T-cell (primary cell): ENCODE results near the gene SDK1. TPM values are rescaled to one million over a fixed set of nuclear protein-coding genes. Genes with fewer than 3 reads are reported as not detected.

ENCODE experiments used
- ATAC-seq, 4 experiments: fragments of 200-7000 bp in 3 of 4; fragments of 150-1000 bp in 1 of 4; cut with Tn5 transposase; replicated peaks in 1 of 4; 1 replicate in 3 of 4; 2 replicates in 1 of 4; pipeline ENCODE4 v1.10.0; 2021; ENCODE audit warnings: moderate library complexity in 3 of 4, mild to moderate bottlenecking in 2 of 4, moderate number of reproducible peaks in 1 of 4
- CTCF ChIA-PET, 2 donors: fragments of 300-600 bp; sonication (Branson Sonifier 250); formaldehyde crosslinking; loops; one replicate each; lab custom pipeline; 2022; ENCODE audit warnings: antibody characterized with exemption in 2 of 2; lab: Charles Lee
- POLR2A ChIA-PET, 2 donors: fragments of 300-600 bp; sonication (Branson Sonifier 250); formaldehyde crosslinking; loops; one replicate each; lab custom pipeline; 2022; ENCODE audit warnings: antibody characterized with exemption in 2 of 2; lab: Charles Lee
- DNase-seq, 35 experiments: peaks; one replicate each; pipeline versions ENCODE4 v3.0.0 to v3.0.0-alpha.2; 2013 to 2023
- H3K27ac ChIP-seq: one replicate; pipeline ENCODE4 v1.5.1; 2013; ENCODE audit warnings: low read length
- H3K27me3 ChIP-seq, 2 experiments: replicated peaks in 1 of 2; 1 replicate in 1 of 2; 2 replicates in 1 of 2; pipeline versions ENCODE4 v1.6.1 to v1.7.0; 2013; ENCODE audit warnings: low read length in 1 of 2, mixed read lengths in 1 of 2; ENCODE audit not compliant: control insufficient read depth in 2 of 2, insufficient read depth in 2 of 2; ENCODE audit errors: extremely low read depth in 1 of 2
- H3K36me3 ChIP-seq, 2 donors: 1 replicate in 1 of 2; 2 replicates in 1 of 2; pipeline versions ENCODE4 v1.6.1 to v1.7.0; 2013; ENCODE audit warnings: low read length in 1 of 2; ENCODE audit not compliant: control insufficient read depth in 2 of 2, insufficient read depth in 1 of 2; ENCODE audit errors: extremely low read depth in 1 of 2
- H3K4me1 ChIP-seq, 2 experiments: 1 replicate in 1 of 2; 2 replicates in 1 of 2; pipeline versions ENCODE4 v1.6.1 to v1.7.0; 2013; ENCODE audit warnings: low read length in 2 of 2, mixed read lengths in 1 of 2; ENCODE audit not compliant: insufficient read depth in 2 of 2, control insufficient read depth in 1 of 2; ENCODE audit errors: extremely low read depth in 1 of 2
- H3K4me3 ChIP-seq, 2 donors: 1 replicate in 1 of 2; 2 replicates in 1 of 2; pipeline versions ENCODE4 v1.5.1 to v1.7.0; 2013; ENCODE audit warnings: mild to moderate bottlenecking in 2 of 2, low read length in 1 of 2, moderate library complexity in 1 of 2; ENCODE audit not compliant: control insufficient read depth in 1 of 2; ENCODE audit errors: extremely low read depth in 1 of 2
- H3K9me3 ChIP-seq: 2 replicates; pipeline ENCODE4 v1.7.0; 2013
- H3K27ac Mint-ChIP-seq, 2 donors: one replicate each; pipeline ENCODE4 v1.8.0; 2020 to 2021; ENCODE audit warnings: mild to moderate bottlenecking in 2 of 2, mixed read lengths in 2 of 2
- H3K27me3 Mint-ChIP-seq, 2 donors: one replicate each; pipeline ENCODE4 v1.8.0; 2021 to 2022; ENCODE audit warnings: mixed read lengths in 2 of 2
- H3K36me3 Mint-ChIP-seq: one replicate; pipeline ENCODE4 v1.8.0; 2021; ENCODE audit warnings: mixed read lengths
- H3K4me1 Mint-ChIP-seq, 3 donors: one replicate each; pipeline ENCODE4 v1.8.0; 2020 to 2022; ENCODE audit warnings: mixed read lengths in 3 of 3, mild to moderate bottlenecking in 1 of 3
- H3K4me3 Mint-ChIP-seq, 3 donors: one replicate each; pipeline ENCODE4 v1.8.0; 2020 to 2022; ENCODE audit warnings: mild to moderate bottlenecking in 3 of 3, mixed read lengths in 3 of 3, moderate library complexity in 3 of 3
- H3K9me3 Mint-ChIP-seq, 3 donors: one replicate each; pipeline ENCODE4 v1.8.0; 2020 to 2022; ENCODE audit warnings: mixed read lengths in 3 of 3
- whole genome bisulfite sequencing: methylation state at CpG from one replicate; pipeline ENCODE4 v1.1.5; 2013; ENCODE audit warnings: missing lambda C conversion rate; ENCODE audit not compliant: insufficient coverage; 5-methylcytosine and 5-hydroxymethylcytosine counted together
- total RNA-seq, 35 experiments: library from RNA in 6 of 35; stranded (reverse) in 6 of 35; fragments of 120-200 nt in 1 of 35; gene quantifications; one replicate each; pipeline versions ENCODE4 v1.2.1 to v1.2.4 and lab custom pipeline; 2013 to 2026

The SDK1 gene
- total RNA-seq, 5 donors from 2014 or later (not counting 1 experiment from before 2014, with no cell fraction given) = 0.47 to 1.7 (median 0.63) TPM

DNA sequence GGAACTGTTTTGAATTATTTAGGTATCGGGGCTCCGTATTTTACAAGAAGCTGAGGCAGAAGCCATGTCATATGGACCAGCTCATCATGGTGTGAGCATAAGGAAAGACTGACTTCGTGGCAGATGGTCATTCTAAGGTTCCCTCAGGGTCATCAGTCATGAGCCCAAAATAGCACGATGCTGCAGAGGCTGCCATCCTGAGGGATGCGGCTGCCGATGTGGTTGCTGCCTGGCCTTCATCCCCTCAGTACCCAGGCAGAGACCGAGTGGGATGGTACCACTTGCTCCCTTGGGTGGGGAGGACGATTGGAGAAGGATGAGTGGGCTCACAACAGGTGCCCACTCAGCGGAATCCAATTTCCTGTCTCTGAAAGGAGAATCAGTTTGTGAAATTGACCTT, 490.3 kb downstream of the SDK1 start:
- 72% methylated on average over 8 of the region's 9 CpGs for WGBS
- Histone ChIP-seq H3K4me3 (no peak overlapping the region), H3K36me3 (no peaks in the 10 kb centered on the region), H3K9me3 (no peaks in the 10 kb centered on the region), H3K4me1 (no peaks in the 10 kb centered on the region), H3K27ac (no peak overlapping the region), H3K27me3 (peaks cover 0 to 26% of the 10 kb centered on the region in 2 experiments)
- Mint-ChIP-seq H3K36me3 (no peaks in the 10 kb centered on the region), H3K4me3 (no peak overlapping the region), H3K9me3 (no peaks in the 10 kb centered on the region), H3K27ac (no peak overlapping the region), H3K27me3 (peaks cover 13 to 17% of the 10 kb centered on the region in 2 donors), H3K4me1 (no peaks in the 10 kb centered on the region)
- POLR2A ChIA-PET = no interaction called here
- DNase-seq (no peak), ATAC-seq (no peak)
- CTCF ChIA-PET = no interaction called here

DNA sequence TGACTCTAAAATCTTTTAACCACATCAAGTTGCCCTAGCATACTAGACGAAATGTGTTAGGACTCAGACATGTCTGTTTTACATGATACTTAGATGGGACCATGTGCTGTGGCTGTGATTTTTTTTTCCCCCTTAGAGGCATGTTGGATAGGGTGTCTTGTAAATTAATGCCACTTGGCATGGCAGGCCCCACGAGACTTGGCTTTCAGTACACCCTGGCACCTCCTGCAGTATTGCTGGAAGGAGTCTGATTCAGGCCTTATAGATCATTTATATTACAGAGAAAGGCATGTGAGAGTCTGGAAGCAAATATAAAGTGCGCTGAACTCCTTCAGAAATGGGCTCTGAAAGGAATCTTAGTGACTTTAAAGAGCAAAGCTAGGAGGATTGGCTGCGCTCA, 494.1 kb downstream of the SDK1 start:
- POLR2A ChIA-PET = no interaction called here
- Histone ChIP-seq H3K4me1 (no peaks in the 10 kb centered on the region), H3K27ac (no peak overlapping the region), H3K4me3 (no peak overlapping the region), H3K36me3 (no peaks in the 10 kb centered on the region), H3K9me3 (no peaks in the 10 kb centered on the region), H3K27me3 (peaks cover 0 to 10% of the 10 kb centered on the region in 2 experiments)
- CTCF ChIA-PET = no interaction called here
- Mint-ChIP-seq H3K9me3 (no peaks in the 10 kb centered on the region), H3K27ac (no peak overlapping the region), H3K4me1 (no peaks in the 10 kb centered on the region), H3K4me3 (no peak overlapping the region), H3K36me3 (no peaks in the 10 kb centered on the region), H3K27me3 (peaks cover 1 to 7% of the 10 kb centered on the region in 2 donors)
- no CpG with 5 or more reads among the region's 4 CpGs for WGBS
- no peak for ATAC-seq
- no peak for DNase-seq

DNA sequence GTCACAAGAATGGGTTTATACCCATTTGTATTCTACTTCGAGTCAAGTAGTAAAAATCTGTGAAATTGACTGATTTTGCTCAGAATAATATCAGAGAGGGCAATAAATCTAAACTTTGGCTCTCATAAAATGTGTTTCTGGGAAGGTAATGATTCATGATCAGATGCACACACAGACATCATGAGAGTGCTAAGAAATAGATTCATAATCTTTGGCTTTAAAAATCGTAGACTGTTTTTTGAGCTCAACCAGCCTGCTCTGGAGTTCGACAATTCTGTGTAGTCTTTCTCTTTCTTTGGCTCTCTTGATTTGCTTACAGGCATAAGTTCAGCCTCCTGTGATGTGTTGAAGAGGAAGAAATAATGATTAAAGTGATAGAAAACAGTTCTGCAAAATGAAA, 494.7 kb downstream of the SDK1 start:
- Histone ChIP-seq H3K27me3 (peaks cover 0 to 6% of the 10 kb centered on the region in 2 experiments), H3K36me3 (no peaks in the 10 kb centered on the region), H3K4me1 (no peaks in the 10 kb centered on the region), H3K4me3 (no peak overlapping the region), H3K27ac (no peak overlapping the region), H3K9me3 (no peaks in the 10 kb centered on the region)
- H3K4me3 Mint-ChIP-seq = no peak overlapping the region
- H3K27me3 Mint-ChIP-seq = peaks cover 1 to 7% of the 10 kb centered on the region in 2 donors
- ChIA-PET CTCF (no interaction called here), POLR2A (no interaction called here)
- 100% methylated on average over 2 of the region's 3 CpGs for WGBS
- no peak overlapping the region for H3K27ac Mint-ChIP-seq
- no peaks in the 10 kb centered on the region for H3K4me1 Mint-ChIP-seq
- no peaks in the 10 kb centered on the region for H3K36me3 Mint-ChIP-seq
- DNase-seq (no peak), ATAC-seq (no peak)
- H3K9me3 Mint-ChIP-seq = no peaks in the 10 kb centered on the region

DNA sequence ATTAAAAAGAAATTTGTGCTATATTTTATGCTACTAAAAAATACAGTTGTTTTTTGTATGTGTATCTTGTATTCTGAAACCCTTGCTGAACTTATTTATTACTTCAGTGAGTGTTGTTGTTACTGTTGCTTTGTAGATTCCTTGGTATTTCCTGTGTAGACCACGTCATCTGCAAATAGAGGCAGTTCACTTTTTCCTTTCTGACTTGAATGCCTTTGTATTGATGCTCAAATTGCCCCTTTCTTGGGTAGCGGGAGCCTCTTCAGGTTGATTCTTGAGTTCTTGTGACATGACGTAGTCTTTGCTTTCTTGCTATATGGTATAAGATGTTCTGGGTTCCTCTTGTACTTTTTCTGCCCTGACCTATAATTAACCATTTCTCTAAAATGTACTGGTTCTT, 504.1 kb downstream of the SDK1 start:
- H3K36me3 Mint-ChIP-seq = no peaks in the 10 kb centered on the region
- WGBS = 0% methylated on average over 1 of the region's 3 CpGs

DNA sequence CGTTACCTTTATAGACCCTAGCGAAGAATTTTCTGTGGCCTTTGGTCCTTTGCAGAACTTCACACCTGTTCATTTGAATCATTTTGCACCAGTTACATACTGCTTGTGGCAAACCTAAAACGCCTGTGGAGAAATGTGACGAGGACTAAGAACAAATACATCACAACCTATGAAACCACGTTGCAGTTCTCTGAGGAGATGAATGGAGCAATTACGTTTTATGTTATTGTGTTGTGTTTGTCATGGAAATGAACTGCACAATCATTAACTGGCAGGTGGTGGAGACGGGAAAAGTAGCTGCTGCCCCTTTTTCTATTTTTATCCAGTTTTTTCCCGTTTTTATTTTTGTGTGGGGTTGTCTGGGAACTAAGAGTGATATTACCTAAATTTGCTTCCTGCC, 505.5 kb downstream of the SDK1 start:
- no peaks in the 10 kb centered on the region for H3K36me3 Mint-ChIP-seq
- Histone ChIP-seq H3K4me1 (no peaks in the 10 kb centered on the region), H3K27me3 (peaks cover 0 to 2% of the 10 kb centered on the region in 2 experiments), H3K36me3 (no peaks in the 10 kb centered on the region), H3K4me3 (no peak overlapping the region), H3K9me3 (no peaks in the 10 kb centered on the region), H3K27ac (no peak overlapping the region)
- no peak for DNase-seq
- peaks cover 9% of the 10 kb centered on the region in 2 donors for H3K27me3 Mint-ChIP-seq
- ChIA-PET POLR2A (no interaction called here), CTCF (no interaction called here)
- no peaks in the 10 kb centered on the region for H3K4me1 Mint-ChIP-seq
- no peak overlapping the region for H3K4me3 Mint-ChIP-seq
- peaks cover 0 to 3% (median 0%) of the 10 kb centered on the region in 3 donors for H3K9me3 Mint-ChIP-seq
- no peak overlapping the region for H3K27ac Mint-ChIP-seq
- ATAC-seq = no peak
- WGBS = 100% methylated on average over 2 of the region's 8 CpGs

More for the DNA sequence above, 504.1 kb downstream of the SDK1 start:
- Mint-ChIP-seq H3K27ac (no peak overlapping the region), H3K4me3 (no peak overlapping the region), H3K9me3 (no peaks in the 10 kb centered on the region), H3K27me3 (peaks cover 9% of the 10 kb centered on the region in 2 donors), H3K4me1 (no peaks in the 10 kb centered on the region)
- Histone ChIP-seq H3K4me3 (no peak overlapping the region), H3K4me1 (no peaks in the 10 kb centered on the region), H3K9me3 (no peaks in the 10 kb centered on the region), H3K27ac (no peak overlapping the region), H3K27me3 (peaks cover 0 to 2% of the 10 kb centered on the region in 2 experiments), H3K36me3 (no peaks in the 10 kb centered on the region)
- no peak for ATAC-seq
- no peak for DNase-seq
- ChIA-PET CTCF (no interaction called here), POLR2A (no interaction called here)

DNA sequence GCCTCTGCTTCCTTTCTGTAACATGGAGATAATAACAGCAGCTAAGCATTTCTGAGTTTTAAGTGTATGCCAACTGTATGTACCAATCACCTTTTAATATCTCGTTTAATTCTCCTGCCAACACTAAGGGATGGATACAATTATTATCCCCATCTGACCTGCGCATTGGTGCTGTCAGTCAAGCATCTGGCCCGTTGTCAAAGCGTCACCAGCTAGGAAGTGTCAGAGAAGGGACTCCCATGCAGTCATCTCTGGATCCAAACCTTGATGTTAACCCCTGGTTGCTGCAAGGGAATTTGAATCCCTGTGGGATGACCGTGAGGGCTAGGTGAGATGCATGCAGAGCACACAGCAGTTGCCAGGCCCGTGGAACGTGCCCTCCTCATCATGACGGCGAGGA, 506.8 kb downstream of the SDK1 start:
- no peak overlapping the region for H3K4me3 ChIP-seq
- H3K4me1 ChIP-seq = no peaks in the 10 kb centered on the region
- peaks cover 0 to 2% of the 10 kb centered on the region in 2 experiments for H3K27me3 ChIP-seq
- H3K27ac Mint-ChIP-seq = no peak overlapping the region
- DNase-seq (no peak), ATAC-seq (no peak)
- 86% methylated on average over 9 of the region's 9 CpGs for WGBS
- ChIA-PET POLR2A (no interaction called here), CTCF (no interaction called here)
- peaks cover 0 to 3% (median 0%) of the 10 kb centered on the region in 3 donors for H3K9me3 Mint-ChIP-seq
- H3K36me3 Mint-ChIP-seq = no peaks in the 10 kb centered on the region
- H3K9me3 ChIP-seq = no peaks in the 10 kb centered on the region
- peaks cover 5 to 12% of the 10 kb centered on the region in 2 donors for H3K27me3 Mint-ChIP-seq
- no peaks in the 10 kb centered on the region for H3K4me1 Mint-ChIP-seq
- no peak overlapping the region for H3K4me3 Mint-ChIP-seq
- H3K27ac ChIP-seq = no peak overlapping the region
- H3K36me3 ChIP-seq = no peaks in the 10 kb centered on the region

DNA sequence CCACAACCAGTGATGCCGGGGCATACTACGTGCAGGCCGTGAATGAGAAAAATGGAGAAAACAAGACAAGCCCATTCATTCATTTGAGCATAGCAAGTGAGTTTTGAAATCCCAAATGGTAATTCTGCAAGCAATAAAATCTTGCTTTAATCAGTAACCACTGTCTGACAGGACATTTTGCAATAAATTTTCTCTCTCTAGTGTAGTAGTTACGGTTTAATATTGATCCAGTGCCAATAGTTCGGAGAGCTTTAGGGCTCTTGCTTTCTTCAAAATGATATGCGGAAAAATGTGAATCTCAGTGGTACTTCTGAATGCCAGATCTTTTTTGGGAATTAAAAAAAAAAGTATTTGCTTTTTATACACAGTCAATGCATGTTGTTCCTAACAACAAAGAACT, 520.4 kb downstream of the SDK1 start:
- Histone ChIP-seq H3K36me3 (no peaks in the 10 kb centered on the region), H3K9me3 (no peaks in the 10 kb centered on the region), H3K4me3 (no peak overlapping the region), H3K27ac (no peak overlapping the region), H3K4me1 (no peaks in the 10 kb centered on the region), H3K27me3 (peaks cover 0 to 4% of the 10 kb centered on the region in 2 experiments)
- no peaks in the 10 kb centered on the region for H3K9me3 Mint-ChIP-seq
- ATAC-seq (no peak), DNase-seq (no peak)
- no CpG with 5 or more reads among the region's 6 CpGs for WGBS
- peaks cover 0 to 6% (median 0%) of the 10 kb centered on the region in 3 donors for H3K4me1 Mint-ChIP-seq
- no peaks in the 10 kb centered on the region for H3K27me3 Mint-ChIP-seq
- no peak overlapping the region for H3K4me3 Mint-ChIP-seq
- CTCF ChIA-PET = no interaction called here
- no peak overlapping the region for H3K27ac Mint-ChIP-seq
- H3K36me3 Mint-ChIP-seq = no peaks in the 10 kb centered on the region
- POLR2A ChIA-PET = no interaction called here
